Measurements from ENCODE around the gene CNPPD1. TPM values are rescaled to one million over a fixed set of nuclear protein-coding genes. Genes with fewer than 3 reads are reported as not detected.

Gene CNPPD1
- total and polyA plus RNA-seq, 4 donors: 27.5 to 66.9 (median 48.6) TPM

DNA sequence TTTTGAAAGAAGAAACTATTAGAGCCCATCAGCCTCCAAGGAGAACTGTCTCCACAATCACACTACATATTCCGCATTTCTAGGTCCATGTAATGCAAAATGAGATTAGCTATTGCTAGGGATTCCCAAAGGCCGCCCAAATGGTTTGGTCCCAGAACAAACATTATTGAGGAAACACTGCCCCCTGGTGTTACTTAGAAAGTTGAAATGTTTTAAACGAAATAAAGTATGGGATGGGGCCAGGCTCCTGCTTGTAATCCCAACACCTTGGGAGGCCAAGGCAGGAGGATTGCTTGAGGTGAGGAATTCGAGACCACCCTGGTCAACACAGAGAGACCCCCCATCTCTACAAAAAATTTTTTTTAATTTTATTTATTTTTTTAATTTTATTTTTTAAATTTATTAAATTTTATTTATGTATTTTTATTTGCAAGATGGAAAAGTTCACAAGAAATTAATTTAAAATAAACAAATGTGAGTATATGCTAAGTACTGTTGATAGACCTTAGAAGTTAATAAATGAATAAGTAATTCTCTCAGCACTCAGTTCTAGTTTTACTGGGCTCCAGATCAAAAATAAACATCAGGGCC lies 21.6 kb downstream of the CNPPD1 start:
- peak; percentile 36 to 88 (median 87) for DNase-seq
- Histone ChIP-seq H3K4me3 (no peak overlapping the region), H3K9ac (ENCODE audit: insufficient read depth in 1 of 2, low read length in 2 of 2) (no peak overlapping the region), H3K27ac (ENCODE audit: low read depth in 1 of 2, low read length in 1 of 2) (no peak overlapping the region), H3K27me3 (ENCODE audit: control insufficient read depth in 3 of 3, insufficient read depth in 3 of 3, low read length in 2 of 3) (no peaks in the 10 kb centered on the region), H3K9me3 (ENCODE audit: control insufficient read depth in 4 of 4, insufficient read depth in 3 of 4, low read length in 3 of 4) (no peaks in the 10 kb centered on the region), H3K4me1 (ENCODE audit: control insufficient read depth in 5 of 5, insufficient read depth in 5 of 5, low read length in 5 of 5) (peaks cover 0 to 5% (median 5%) of the 10 kb centered on the region in 5 donors), H3K36me3 (ENCODE audit: control insufficient read depth in 4 of 4, insufficient read depth in 4 of 4, low read length in 4 of 4) (peaks cover 3 to 10% (median 7%) of the 10 kb centered on the region in 4 donors)
- ATAC-seq (ENCODE audit: insufficient read depth, low FRiP score): no peak
- 14 to 18% methylated on average over 4 of the region's 4 CpGs for WGBS, 2 donors
- TF ChIP-seq, protein P1, sequence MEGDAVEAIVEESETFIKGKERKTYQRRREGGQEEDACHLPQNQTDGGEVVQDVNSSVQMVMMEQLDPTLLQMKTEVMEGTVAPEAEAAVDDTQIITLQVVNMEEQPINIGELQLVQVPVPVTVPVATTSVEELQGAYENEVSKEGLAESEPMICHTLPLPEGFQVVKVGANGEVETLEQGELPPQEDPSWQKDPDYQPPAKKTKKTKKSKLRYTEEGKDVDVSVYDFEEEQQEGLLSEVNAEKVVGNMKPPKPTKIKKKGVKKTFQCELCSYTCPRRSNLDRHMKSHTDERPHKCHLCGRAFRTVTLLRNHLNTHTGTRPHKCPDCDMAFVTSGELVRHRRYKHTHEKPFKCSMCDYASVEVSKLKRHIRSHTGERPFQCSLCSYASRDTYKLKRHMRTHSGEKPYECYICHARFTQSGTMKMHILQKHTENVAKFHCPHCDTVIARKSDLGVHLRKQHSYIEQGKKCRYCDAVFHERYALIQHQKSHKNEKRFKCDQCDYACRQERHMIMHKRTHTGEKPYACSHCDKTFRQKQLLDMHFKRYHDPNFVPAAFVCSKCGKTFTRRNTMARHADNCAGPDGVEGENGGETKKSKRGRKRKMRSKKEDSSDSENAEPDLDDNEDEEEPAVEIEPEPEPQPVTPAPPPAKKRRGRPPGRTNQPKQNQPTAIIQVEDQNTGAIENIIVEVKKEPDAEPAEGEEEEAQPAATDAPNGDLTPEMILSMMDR (IDR thresholded peaks at IDR 0.05; ENCODE audit: control extremely low read depth, extremely low read depth): peak; percentile 75

DNA sequence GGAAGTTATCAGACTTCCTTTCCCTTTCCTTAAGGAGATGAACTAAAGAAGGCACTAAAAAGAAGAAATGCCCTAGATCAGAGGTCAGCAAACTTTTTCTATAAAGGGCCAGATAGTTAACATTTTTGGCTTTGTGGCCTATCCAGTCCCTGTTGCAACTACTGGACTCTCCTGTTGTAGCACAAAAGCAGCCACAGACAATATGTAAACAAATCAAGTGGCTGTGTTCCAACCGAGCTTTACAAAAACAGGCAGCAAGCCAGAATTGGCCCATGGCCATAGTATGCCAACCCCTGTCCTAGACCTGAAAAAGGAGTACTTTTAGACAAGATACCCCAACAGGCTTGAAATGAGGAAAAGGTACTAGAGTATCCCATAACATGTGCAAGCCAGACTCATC lies 27.1 kb downstream of the CNPPD1 start:
- peaks cover 0 to 9% (median 0%) of the 10 kb centered on the region in 5 donors for H3K4me1 ChIP-seq (ENCODE audit: control insufficient read depth in 5 of 5, insufficient read depth in 5 of 5, low read length in 5 of 5)
- no peak overlapping the region for H3K4me3 ChIP-seq
- 18 to 45% methylated on average over 1 of the region's 1 CpG for WGBS, 2 donors
- H3K9ac ChIP-seq (ENCODE audit: insufficient read depth in 1 of 2, low read length in 2 of 2): no peak overlapping the region
- peaks cover 3 to 16% (median 15%) of the 10 kb centered on the region in 4 donors for H3K36me3 ChIP-seq (ENCODE audit: control insufficient read depth in 4 of 4, insufficient read depth in 4 of 4, low read length in 4 of 4)
- no peaks in the 10 kb centered on the region for H3K27me3 ChIP-seq (ENCODE audit: control insufficient read depth in 3 of 3, insufficient read depth in 3 of 3, low read length in 2 of 3)
- H3K9me3 ChIP-seq (ENCODE audit: control insufficient read depth in 4 of 4, insufficient read depth in 3 of 4, low read length in 3 of 4): no peaks in the 10 kb centered on the region
- ATAC-seq (ENCODE audit: insufficient read depth, low FRiP score) (no peak), DNase-seq (peak; percentile 26 to 42 (median 34))
- no peak overlapping the region for H3K27ac ChIP-seq (ENCODE audit: low read depth in 1 of 2, low read length in 1 of 2)
- TF ChIP-seq, protein P1 (IDR thresholded peaks at IDR 0.05; ENCODE audit: control extremely low read depth, extremely low read depth): no peak

DNA sequence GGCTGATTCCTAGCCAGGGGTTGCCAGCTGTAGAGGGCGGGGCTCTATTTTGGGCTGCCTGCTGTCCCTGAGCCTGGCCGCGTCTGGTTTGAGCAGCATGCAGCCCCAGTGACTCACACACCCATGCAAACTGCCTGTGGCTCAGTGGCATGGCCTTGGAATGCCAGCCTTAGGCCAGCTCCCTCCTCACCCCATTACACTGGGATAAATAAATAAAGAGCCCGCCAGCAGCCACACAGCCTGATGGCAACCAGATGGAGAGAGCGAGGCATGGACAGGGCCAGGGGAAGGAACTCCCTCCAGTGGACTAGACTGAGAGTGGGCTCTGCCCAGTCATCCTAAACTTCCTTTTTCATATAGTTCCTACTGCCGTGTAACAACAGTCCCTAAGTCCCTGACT lies 34.4 kb downstream of the CNPPD1 start:
- no peak for ATAC-seq (ENCODE audit: insufficient read depth, low FRiP score)
- Histone ChIP-seq H3K36me3 (ENCODE audit: control insufficient read depth in 4 of 4, insufficient read depth in 4 of 4, low read length in 4 of 4) (peaks cover 17 to 31% (median 27%) of the 10 kb centered on the region in 4 donors), H3K9me3 (ENCODE audit: control insufficient read depth in 4 of 4, insufficient read depth in 3 of 4, low read length in 3 of 4) (no peaks in the 10 kb centered on the region), H3K4me3 (no peak overlapping the region), H3K9ac (ENCODE audit: insufficient read depth in 1 of 2, low read length in 2 of 2) (no peak overlapping the region), H3K27ac (ENCODE audit: low read depth in 1 of 2, low read length in 1 of 2) (no peak overlapping the region), H3K27me3 (ENCODE audit: control insufficient read depth in 3 of 3, insufficient read depth in 3 of 3, low read length in 2 of 3) (no peaks in the 10 kb centered on the region), H3K4me1 (ENCODE audit: control insufficient read depth in 5 of 5, insufficient read depth in 5 of 5, low read length in 5 of 5) (no peaks in the 10 kb centered on the region)
- DNase-seq: no peak
- WGBS, 2 donors: 82 to 92% methylated on average over 6 of the region's 6 CpGs
- TF ChIP-seq, protein P1 (IDR thresholded peaks at IDR 0.05; ENCODE audit: control extremely low read depth, extremely low read depth): no peak

DNA sequence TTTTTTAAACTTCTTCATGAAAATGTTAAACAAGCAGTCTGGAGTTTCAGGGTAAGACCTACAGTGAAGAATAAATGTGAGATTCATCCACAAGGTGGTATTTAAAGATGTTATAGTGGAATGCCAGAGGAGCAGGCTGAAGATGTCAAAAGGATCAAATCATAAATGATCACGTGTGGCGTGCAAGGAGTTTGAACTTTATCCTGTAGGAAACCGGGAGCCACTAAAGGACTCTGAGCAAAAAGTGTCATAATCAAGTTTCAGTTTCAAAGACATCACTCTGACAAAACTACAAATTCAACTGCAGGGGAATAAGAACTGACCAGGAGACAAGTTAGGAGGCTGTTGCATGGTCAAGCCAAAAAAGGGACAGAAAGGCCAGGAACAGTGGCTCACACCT lies 36.0 kb downstream of the CNPPD1 start:
- TF ChIP-seq, protein P1 (IDR thresholded peaks at IDR 0.05; ENCODE audit: control extremely low read depth, extremely low read depth): no peak
- Histone ChIP-seq H3K36me3 (ENCODE audit: control insufficient read depth in 4 of 4, insufficient read depth in 4 of 4, low read length in 4 of 4) (peaks cover 17 to 22% (median 20%) of the 10 kb centered on the region in 4 donors), H3K27ac (ENCODE audit: low read depth in 1 of 2, low read length in 1 of 2) (no peak overlapping the region), H3K27me3 (ENCODE audit: control insufficient read depth in 3 of 3, insufficient read depth in 3 of 3, low read length in 2 of 3) (no peaks in the 10 kb centered on the region), H3K9ac (ENCODE audit: insufficient read depth in 1 of 2, low read length in 2 of 2) (no peak overlapping the region), H3K9me3 (ENCODE audit: control insufficient read depth in 4 of 4, insufficient read depth in 3 of 4, low read length in 3 of 4) (no peaks in the 10 kb centered on the region), H3K4me1 (ENCODE audit: control insufficient read depth in 5 of 5, insufficient read depth in 5 of 5, low read length in 5 of 5) (no peaks in the 10 kb centered on the region), H3K4me3 (no peak overlapping the region)
- 92 to 96% methylated on average over 3 of the region's 3 CpGs for WGBS, 2 donors
- DNase-seq: no peak
- no peak for ATAC-seq (ENCODE audit: insufficient read depth, low FRiP score)
